HT-29 (cell line): ENCODE measurements around the gene SLC34A3. TPM values are rescaled to one million over a fixed set of nuclear protein-coding genes. Genes with fewer than 3 reads are reported as not detected.
A peak's percentile ranks its signal among the peaks of the same experiment; 100 is the strongest.
"Not testable (repeated sequence)": the region's sequence is repeated elsewhere in the genome, so short reads cannot be mapped to it uniquely, and the experiment has no call there.

Experiments used
- DNase-seq: peaks from one replicate; pipeline ENCODE4 v3.0.0-alpha.2; 2015; ENCODE audit warnings: low spot score
- total RNA-seq: library from RNA; depleted of rRNA; stranded (reverse); fragments of >200 nt; shearing (Covaris generic); gene quantifications from 2 replicates; pipeline ENCODE4 v1.2.3, GENCODE V29; 2014

Gene SLC34A3
- total RNA-seq, 1 experiment from 2014 or later: 0.15 TPM

DNA sequence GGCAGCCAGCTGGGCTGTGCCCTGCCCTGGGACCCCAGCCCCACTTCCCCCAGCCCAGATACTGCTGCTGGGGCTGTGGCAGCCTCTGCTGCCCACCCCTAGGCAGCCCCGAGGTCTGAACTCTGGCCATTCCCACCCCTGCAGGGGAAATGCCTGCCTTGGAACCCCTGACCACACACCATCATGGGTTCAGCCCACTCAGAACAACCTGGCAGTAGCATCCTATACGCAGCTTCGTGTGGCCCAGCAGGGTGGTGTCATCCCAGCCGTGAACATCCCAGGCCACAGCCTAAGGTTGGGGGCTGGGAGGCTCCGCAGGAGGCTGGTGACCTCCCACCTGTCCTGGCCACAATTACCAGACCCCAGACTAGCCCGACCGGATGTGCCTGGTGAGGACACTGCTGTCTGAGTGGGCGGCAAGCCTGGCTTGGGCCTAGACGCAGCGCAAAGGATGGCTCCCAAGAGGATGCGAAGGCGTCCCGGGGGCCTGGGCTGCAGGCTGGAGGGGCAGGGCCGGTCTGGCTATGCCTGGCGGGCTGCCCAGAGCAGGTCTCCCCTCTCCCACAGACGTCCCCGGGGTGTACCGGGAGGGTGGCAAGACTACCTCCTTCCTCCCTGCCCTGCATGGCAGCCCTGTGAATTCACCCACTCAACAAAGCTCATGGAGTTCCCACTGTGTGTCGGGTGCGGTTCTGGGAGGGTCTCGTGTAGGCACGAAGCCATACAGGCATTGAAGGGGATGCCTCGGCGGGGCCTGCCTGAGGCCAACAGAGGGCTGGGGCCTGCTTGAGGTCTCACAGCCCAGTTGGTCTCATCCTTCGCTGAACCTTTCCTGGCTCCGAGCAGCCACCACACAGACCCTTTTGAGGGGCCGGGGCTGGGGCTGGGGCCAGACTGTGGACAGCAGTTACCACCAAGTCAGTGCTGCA is 1.5 kb upstream of the SLC34A3 start:
- no peak for DNase-seq

- DNase-seq: no peak
Observed at GRCh38 chr9:137229903-137230704, 597 bp upstream of the SLC34A3 start.

DNA sequence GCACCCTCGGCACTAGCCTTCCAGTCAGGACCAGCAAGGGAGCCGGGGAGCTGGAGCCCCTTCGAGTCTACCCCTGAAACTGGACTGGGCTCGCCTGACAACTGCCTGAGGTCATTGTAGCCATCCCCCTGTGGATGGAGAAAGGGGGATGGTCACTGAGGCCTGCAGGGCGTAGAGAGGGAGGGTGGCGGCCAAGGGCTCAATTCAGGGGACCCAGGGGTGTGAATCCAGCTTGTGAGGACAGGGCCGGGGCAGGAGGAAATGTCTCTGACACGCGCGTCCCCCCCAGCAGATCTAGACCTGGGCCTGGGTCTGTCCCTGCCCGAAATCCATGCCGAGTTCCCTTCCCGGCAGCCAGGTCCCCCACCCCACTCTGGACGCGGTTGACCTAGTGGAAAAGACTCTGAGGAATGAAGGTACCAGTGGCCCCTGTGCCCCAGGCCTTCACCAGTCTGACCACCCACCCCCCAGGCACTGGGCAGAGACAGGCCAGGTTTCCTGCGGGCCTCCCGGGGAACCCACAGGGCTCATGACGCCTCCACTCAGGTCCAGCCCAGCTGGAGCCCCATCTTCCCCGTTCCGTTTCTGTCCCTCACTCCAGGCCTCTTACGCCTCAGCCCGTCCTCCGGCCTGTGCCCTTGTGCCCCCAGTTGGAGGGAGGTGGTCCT is 805 bp downstream of the SLC34A3 start:
- no peak for DNase-seq

DNA sequence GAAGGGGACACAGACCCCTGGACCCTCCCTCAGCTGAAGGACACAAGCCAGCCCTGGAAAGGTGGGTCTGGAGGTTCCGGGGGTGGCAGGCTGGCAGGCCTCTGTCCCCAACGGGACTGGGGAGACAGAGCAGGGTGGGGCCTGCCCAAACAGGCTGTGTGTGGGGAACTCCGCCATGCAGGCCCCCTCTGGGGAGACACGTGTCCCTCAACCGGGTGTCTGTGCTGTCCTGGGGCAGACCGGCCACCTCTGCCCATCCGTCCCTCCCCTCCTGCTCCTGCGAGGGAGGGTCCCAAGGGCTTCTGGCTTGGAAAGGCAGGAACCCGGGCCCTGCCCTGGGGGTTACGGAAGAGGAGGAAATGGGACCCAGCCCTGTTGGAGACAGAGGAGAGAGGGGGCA is 1.4 kb downstream of the SLC34A3 start:
- DNase-seq: no peak

DNA sequence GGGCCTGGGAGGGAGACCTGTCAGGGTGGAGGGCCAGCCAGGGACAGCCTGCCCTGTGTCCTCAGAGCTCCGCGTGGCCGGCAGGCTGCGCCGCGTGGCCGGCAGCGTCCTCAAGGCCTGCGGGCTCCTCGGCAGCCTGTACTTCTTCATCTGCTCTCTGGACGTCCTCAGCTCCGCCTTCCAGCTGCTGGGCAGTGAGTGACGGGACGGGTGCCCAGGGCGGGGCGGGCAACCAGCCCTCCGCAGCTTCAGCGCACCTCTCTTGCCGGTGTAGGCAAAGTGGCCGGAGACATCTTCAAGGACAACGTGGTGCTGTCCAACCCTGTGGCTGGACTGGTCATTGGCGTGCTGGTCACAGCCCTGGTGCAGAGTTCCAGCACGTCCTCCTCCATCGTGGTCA is 1.8 kb downstream of the SLC34A3 start:
- DNase-seq: no peak

GRCh38 chr9:137233143-137233980 is 2.7 kb downstream of the SLC34A3 start:
- peak; percentile 57 for DNase-seq

- DNase-seq: no peak
Observed at GRCh38 chr9:137234055-137234697, 3.5 kb downstream of the SLC34A3 start.

DNA sequence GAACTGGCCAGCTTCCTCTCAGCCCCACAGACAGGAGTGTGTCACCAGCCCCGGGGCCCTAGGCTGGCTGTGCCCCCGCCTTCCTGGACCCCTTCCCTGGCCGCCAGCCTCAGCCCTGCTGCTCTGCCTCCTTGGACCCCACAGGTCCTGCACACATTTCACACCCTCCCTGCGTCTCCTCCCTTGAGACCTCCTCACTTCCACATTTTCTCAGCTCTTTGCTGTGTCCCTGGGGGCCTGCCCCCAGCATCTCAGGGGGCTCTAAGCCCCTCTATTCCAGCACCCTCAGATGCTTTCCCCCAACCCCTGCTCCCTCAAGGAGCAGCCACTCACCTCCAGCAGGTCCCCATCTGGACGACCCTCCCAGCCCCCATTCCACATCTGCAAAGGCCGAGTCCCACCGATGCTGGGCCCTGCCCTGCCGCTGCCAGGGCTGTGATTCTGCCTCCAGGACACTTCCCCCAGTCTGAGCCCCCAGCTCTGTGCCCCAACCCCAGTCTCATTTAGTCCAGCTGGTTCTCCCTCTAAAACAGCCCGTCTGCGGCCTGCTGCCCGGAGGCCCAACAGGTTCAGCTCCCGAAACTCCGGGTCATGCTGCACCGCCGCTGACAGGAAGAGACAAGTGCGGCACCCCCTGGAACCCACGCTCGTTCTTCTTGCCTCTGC is 4.2 kb downstream of the SLC34A3 start:
- DNase-seq: no peak

DNA sequence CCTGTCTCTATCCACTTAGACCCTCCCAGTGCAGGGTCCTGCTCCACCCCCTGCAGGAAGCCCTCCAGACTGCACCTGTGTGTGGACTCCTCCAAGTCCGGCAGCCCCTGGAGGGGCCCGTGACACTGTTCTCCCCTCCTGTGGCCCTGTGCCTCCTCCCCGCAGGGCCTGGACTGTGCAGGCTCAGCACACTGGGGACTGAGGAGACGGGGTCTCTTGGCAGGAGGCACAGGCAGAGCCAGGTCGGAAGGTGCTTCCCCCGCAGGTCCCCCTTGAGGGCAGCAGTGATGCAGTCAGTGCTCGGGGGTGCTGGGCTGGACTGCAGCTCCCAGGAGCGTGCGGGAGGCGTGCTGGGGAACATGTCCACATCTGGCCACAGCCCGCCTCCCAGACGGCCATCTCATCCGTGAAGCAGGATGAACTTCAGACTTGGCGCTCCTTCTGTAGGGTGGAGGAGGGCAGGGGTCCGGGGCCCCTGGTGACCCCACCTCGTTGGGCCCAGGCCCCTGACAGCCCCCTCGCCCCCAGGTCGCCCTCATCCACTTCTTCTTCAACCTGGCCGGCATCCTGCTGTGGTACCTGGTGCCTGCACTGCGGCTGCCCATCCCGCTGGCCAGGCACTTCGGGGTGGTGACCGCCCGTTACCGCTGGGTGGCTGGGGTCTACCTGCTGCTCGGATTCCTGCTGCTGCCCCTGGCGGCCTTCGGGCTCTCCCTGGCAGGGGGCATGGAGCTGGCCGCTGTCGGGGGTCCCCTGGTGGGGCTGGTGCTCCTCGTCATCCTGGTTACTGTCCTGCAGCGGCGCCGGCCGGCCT is 4.9 kb downstream of the SLC34A3 start:
- DNase-seq: no peak

DNA sequence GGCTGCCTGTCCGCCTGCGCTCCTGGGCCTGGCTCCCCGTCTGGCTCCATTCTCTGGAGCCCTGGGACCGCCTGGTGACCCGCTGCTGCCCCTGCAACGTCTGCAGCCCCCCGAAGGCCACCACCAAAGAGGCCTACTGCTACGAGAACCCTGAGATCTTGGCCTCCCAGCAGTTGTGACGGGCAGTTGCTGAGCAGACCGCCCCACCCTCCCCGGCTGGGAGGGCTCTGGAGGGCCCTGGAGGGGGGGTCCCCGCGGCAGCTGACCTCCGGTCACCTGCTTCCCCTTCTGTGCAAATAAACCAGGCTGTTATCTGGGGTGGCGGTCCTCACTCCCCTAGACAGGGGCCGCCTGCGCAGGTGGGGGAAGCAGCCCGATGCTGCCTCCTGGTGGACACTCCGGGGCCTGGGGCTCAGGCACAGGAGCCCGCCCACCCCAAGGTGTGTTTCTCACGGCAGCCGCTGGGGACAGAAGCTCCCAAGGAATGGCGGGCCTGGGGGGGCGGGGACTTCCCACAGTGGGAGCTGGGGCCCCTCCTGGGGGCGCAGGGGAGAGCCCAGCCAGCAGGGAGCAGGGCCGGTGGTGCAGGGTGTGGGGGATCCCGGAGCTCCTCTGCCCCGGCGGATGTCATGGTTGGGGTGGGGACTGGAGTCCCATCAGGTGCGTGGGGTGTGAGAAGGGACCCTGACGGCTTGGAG is 5.7 kb downstream of the SLC34A3 start:
- peak; percentile 88 for DNase-seq

- no peak for DNase-seq
Observed at GRCh38 chr9:137236936-137237421, 6.3 kb downstream of the SLC34A3 start.

GRCh38 chr9:137237759-137238726 is 7.3 kb downstream of the SLC34A3 start:
- peak; percentile 62 for DNase-seq

- DNase-seq: not testable (repeated sequence)
Observed at GRCh38 chr9:137239541-137240200, 9.0 kb downstream of the SLC34A3 start.

- peak; percentile 69 for DNase-seq
Observed at GRCh38 chr9:137240318-137240840, 9.7 kb downstream of the SLC34A3 start.

GRCh38 chr9:137240841-137241489 is 10.3 kb downstream of the SLC34A3 start, which contains the start of gene TUBB4B:
Gene TUBB4B, plus strand, starts transcription at chr9:137241287. Its CDS starts 74 bp downstream, at chr9:137241361.
- peak; percentile 99 for DNase-seq
